ENCODE results near the gene PHACTR4.

GRCh38 chr1:28359592-28360239, 9.8 kb upstream of the PHACTR4 start:
- TF ChIP-seq, protein P1, sequence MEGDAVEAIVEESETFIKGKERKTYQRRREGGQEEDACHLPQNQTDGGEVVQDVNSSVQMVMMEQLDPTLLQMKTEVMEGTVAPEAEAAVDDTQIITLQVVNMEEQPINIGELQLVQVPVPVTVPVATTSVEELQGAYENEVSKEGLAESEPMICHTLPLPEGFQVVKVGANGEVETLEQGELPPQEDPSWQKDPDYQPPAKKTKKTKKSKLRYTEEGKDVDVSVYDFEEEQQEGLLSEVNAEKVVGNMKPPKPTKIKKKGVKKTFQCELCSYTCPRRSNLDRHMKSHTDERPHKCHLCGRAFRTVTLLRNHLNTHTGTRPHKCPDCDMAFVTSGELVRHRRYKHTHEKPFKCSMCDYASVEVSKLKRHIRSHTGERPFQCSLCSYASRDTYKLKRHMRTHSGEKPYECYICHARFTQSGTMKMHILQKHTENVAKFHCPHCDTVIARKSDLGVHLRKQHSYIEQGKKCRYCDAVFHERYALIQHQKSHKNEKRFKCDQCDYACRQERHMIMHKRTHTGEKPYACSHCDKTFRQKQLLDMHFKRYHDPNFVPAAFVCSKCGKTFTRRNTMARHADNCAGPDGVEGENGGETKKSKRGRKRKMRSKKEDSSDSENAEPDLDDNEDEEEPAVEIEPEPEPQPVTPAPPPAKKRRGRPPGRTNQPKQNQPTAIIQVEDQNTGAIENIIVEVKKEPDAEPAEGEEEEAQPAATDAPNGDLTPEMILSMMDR (IDR thresholded peaks at IDR 0.05), result peak; percentile 49 to 65 (median 58)
- no peak for TF ChIP-seq EP300 (IDR thresholded peaks at IDR 0.05)

Data from gastroesophageal sphincter (tissue), 3 donors.